Endothelial cell of umbilical vein (primary cell): ENCODE data around the gene PPM1E. TPM values are rescaled to one million over a fixed set of nuclear protein-coding genes. Genes with fewer than 3 reads are reported as not detected.

Source experiments
- BruUV-seq: library from RNA; stranded (reverse); fragments of 400-500 nt; replicated peaks from 2 replicates; lab custom pipeline; 2021; lab: Mats Ljungman, UMichigan
- CTCF ChIA-PET: fragments of 300-600, 350-600 bp; sonication (Branson Sonifier 250); formaldehyde crosslinking; loops from one replicate; lab custom pipeline; 2021; ENCODE audit warnings: antibody characterized with exemption, inconsistent platforms; lab: Charles Lee
- POLR2A ChIA-PET: fragments of 300-600, 350-600 bp; sonication (Branson Sonifier 250); formaldehyde crosslinking; loops from one replicate; lab custom pipeline; 2021; ENCODE audit warnings: antibody characterized with exemption, inconsistent platforms; lab: Charles Lee
- DNase-seq: peaks from one replicate; pipeline ENCODE4 v3.0.0-alpha.2; 2011; ENCODE audit warnings: low read depth, low spot score
- FAIRE-seq: peaks from 2 replicates; lab custom pipeline; 2011; peaks lifted over from hg19 to GRCh38; lab: Jason Lieb, UNC
- H2AFZ ChIP-seq: 2 replicates; pipeline ENCODE4 v1.6.0; 2012; ENCODE audit warnings: low read depth, low read length, control low read depth, inconsistent platforms
- H3K27ac ChIP-seq: 2 replicates; pipeline ENCODE4 v1.5.1; 2011; ENCODE audit warnings: low read depth, mild to moderate bottlenecking, control low read depth, low read length, moderate library complexity; ENCODE audit not compliant: insufficient read depth
- H3K27me3 ChIP-seq, 2 experiments: 2 replicates each; pipeline versions ENCODE4 v1.6.0 to v1.6.1; 2011; ENCODE audit warnings: low read length in 2 of 2, mixed read lengths in 1 of 2; ENCODE audit not compliant: control insufficient read depth in 2 of 2, insufficient read depth in 2 of 2
- H3K36me3 ChIP-seq, 2 experiments: 2 replicates in 1 of 2; 3 replicates in 1 of 2; pipeline ENCODE4 v1.5.1; 2011; ENCODE audit warnings: low read length in 2 of 2, mild to moderate bottlenecking in 1 of 2, moderate library complexity in 1 of 2; ENCODE audit not compliant: control insufficient read depth in 2 of 2, insufficient read depth in 2 of 2; ENCODE audit errors: extremely low read depth in 1 of 2
- H3K4me1 ChIP-seq: 3 replicates; pipeline ENCODE4 v1.5.1; 2011; ENCODE audit warnings: mild to moderate bottlenecking, low read length; ENCODE audit not compliant: control insufficient read depth, insufficient read depth; ENCODE audit errors: extremely low read depth
- H3K4me2 ChIP-seq: 2 replicates; pipeline ENCODE4 v1.6.1; 2011; ENCODE audit warnings: low read length, control low read depth, mixed read lengths; ENCODE audit not compliant: insufficient read depth
- H3K4me3 ChIP-seq, 3 experiments: fragments of 200-600 bp in 1 of 3; sonication (generic), shearing (Covaris generic) in 1 of 3; replicated peaks in 1 of 3; 2 replicates each; pipeline ENCODE4 v1.5.1; 2011 to 2016; ENCODE audit warnings: control low read depth in 3 of 3, low read length in 3 of 3, mild to moderate bottlenecking in 2 of 3, inconsistent platforms in 1 of 3, low read depth in 1 of 3, moderate library complexity in 1 of 3; ENCODE audit not compliant: insufficient read depth in 1 of 3
- H3K79me2 ChIP-seq: 2 replicates; pipeline ENCODE4 v1.6.0; 2012; ENCODE audit warnings: low read length, inconsistent platforms; ENCODE audit not compliant: control insufficient read depth, insufficient read depth
- H3K9ac ChIP-seq: replicated peaks from 2 replicates; pipeline ENCODE3; 2011; ENCODE audit warnings: low read length, control low read depth; ENCODE audit not compliant: insufficient read depth; ENCODE audit errors: extremely low read depth
- H3K9me1 ChIP-seq: replicated peaks from 3 replicates; pipeline ENCODE4 v1.6.0; 2011; ENCODE audit warnings: mild to moderate bottlenecking, low read length; ENCODE audit not compliant: control insufficient read depth, insufficient read depth; ENCODE audit errors: extremely low read depth
- H3K9me3 ChIP-seq: replicated peaks from 2 replicates; pipeline ENCODE4 v1.5.1; 2012; ENCODE audit warnings: low read length, inconsistent platforms; ENCODE audit not compliant: control insufficient read depth, insufficient read depth
- H4K20me1 ChIP-seq: replicated peaks from 2 replicates; pipeline ENCODE3; 2011; ENCODE audit warnings: mild to moderate bottlenecking, low read length; ENCODE audit not compliant: control insufficient read depth, insufficient read depth; ENCODE audit errors: extremely low read depth
- EZH2 ChIP-seq: IDR thresholded peaks from 2 replicates; pipeline ENCODE4 v1.6.1; 2012; ENCODE audit warnings: borderline replicate concordance, low read depth, mild to moderate bottlenecking, moderate library complexity, low read length, inconsistent platforms; ENCODE audit not compliant: severe bottlenecking
- FOS ChIP-seq: IDR thresholded peaks from 2 replicates; pipeline ENCODE4 v1.6.1; 2011; ENCODE audit warnings: mild to moderate bottlenecking, low read length, moderate library complexity, borderline replicate concordance; ENCODE audit not compliant: insufficient read depth
- GATA2 ChIP-seq: IDR thresholded peaks from 2 replicates; pipeline ENCODE4 v1.7.0; 2011; ENCODE audit warnings: low read depth, mild to moderate bottlenecking, moderate library complexity, mixed read lengths, low read length; ENCODE audit not compliant: insufficient read length, insufficient read depth
- JUN ChIP-seq: IDR thresholded peaks from 2 replicates; pipeline ENCODE4 v1.6.1; 2011; ENCODE audit warnings: borderline replicate concordance, low read depth; ENCODE audit not compliant: insufficient read length, insufficient read depth
- MYC ChIP-seq: IDR thresholded peaks from one replicate; pipeline ENCODE4 v1.6.1; 2011; ENCODE audit warnings: mild to moderate bottlenecking, low read depth, low read length
- POLR2A ChIP-seq: IDR thresholded peaks from 2 replicates; pipeline ENCODE4 v1.6.1; 2012; ENCODE audit warnings: low read depth, mild to moderate bottlenecking, control low read depth, low read length
- POLR2AphosphoS5 ChIP-seq: IDR thresholded peaks from 2 replicates; pipeline ENCODE4 v1.6.1; 2012; ENCODE audit warnings: low read depth, mild to moderate bottlenecking, control low read depth, low read length, moderate library complexity; ENCODE audit not compliant: insufficient read depth
- dilution Hi-C: fragments of 300-500 bp; cut with MboI; formaldehyde crosslinking; loops from one replicate; pipeline ENCODE4 v1.15.0; 2019; ENCODE audit warnings: low sequenced_read_pairs; ENCODE audit not compliant: extremely low pct_ligation_motif_present
- intact Hi-C: fragments of 100-400 bp; cut with micrococcal nuclease; formaldehyde crosslinking; loops from one replicate; pipeline ENCODE4 v1.10.0; 2022
- polyA plus RNA-seq, 4 experiments: library from polyadenylated mRNA; depleted of rRNA in 3 of 4; stranded (reverse) in 3 of 4; unstranded in 1 of 4; fragments of >200 nt; gene quantifications; 2 replicates each; pipeline versions ENCODE4 v1.2.1 to v1.2.3, GENCODE V29; 2011 to 2012; ENCODE audit warnings: missing spikeins in 1 of 4
- total RNA-seq: library from RNA; stranded (reverse); gene quantifications from 2 replicates; pipeline ENCODE4 v1.2.3, GENCODE V29; 2021
- TF ChIP-seq, protein P1 (sequence below), 2 donors: IDR thresholded peaks; 1 replicate in 1 of 2; 2 replicates in 1 of 2; pipeline ENCODE4 v1.5.1; 2011; ENCODE audit warnings: low read length in 2 of 2, mild to moderate bottlenecking in 2 of 2, moderate library complexity in 2 of 2, control low read depth in 1 of 2, inconsistent platforms in 1 of 2, low read depth in 1 of 2; ENCODE audit not compliant: insufficient read depth in 1 of 2; ENCODE audit errors: extremely low read depth in 1 of 2
- TF ChIP-seq, protein P2 (sequence below): IDR thresholded peaks from 2 replicates; pipeline ENCODE4 v1.6.1; 2011; ENCODE audit not compliant: insufficient read depth, insufficient read length

The PPM1E gene
- total and polyA plus RNA-seq, 2 donors (not counting 3 experiments of a cell fraction or from before 2014, with no cell fraction given) = 0.01 TPM; not detected in 1

DNA sequence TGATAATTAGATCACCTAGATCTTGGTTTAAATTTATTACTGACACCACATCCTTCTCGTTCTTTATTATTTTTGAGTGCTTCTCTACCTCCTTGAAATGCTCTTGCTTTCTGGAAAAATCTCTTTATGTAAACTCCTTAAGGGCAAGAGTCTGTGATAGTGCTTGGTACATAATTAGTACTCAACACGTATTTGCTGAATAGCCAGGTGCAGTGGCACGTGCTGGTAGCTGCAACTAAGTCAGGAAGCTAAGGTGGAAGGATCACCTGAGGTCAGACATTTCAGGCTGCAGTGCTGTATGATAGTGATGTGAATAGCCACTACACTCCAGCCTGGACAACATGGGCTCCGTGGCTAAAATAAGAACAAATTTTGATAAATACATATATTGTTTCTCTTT is 63.0 kb downstream of the PPM1E start:
- no peak overlapping the region for H3K27ac ChIP-seq
- no peaks in the 10 kb centered on the region for H3K4me1 ChIP-seq
- intact Hi-C loops (no loop called here), dilution Hi-C loops (no loop called here)
- ChIA-PET POLR2A (no interaction called here), CTCF (no interaction called here)
- no peaks in the 10 kb centered on the region for H3K9me3 ChIP-seq
- H3K9ac ChIP-seq = no peak overlapping the region
- H3K4me2 ChIP-seq = no peak overlapping the region
- no peak overlapping the region for H3K4me3 ChIP-seq
- H2AFZ ChIP-seq = no peak overlapping the region
- H3K27me3 ChIP-seq = no peaks in the 10 kb centered on the region
- no peaks in the 10 kb centered on the region for H3K36me3 ChIP-seq
- DNase-seq (no peak), FAIRE-seq (no peak)
- no peaks in the 10 kb centered on the region for H3K9me1 ChIP-seq
- BruUV-seq = no TSS peak
- H4K20me1 ChIP-seq = no peaks in the 10 kb centered on the region
- no peaks in the 10 kb centered on the region for H3K79me2 ChIP-seq
- TF ChIP-seq FOS (no peak), GATA2 (no peak), EZH2 (no peak), POLR2A (no peak), POLR2AphosphoS5 (no peak), JUN (no peak), MYC (no peak)
- TF ChIP-seq, protein P1, sequence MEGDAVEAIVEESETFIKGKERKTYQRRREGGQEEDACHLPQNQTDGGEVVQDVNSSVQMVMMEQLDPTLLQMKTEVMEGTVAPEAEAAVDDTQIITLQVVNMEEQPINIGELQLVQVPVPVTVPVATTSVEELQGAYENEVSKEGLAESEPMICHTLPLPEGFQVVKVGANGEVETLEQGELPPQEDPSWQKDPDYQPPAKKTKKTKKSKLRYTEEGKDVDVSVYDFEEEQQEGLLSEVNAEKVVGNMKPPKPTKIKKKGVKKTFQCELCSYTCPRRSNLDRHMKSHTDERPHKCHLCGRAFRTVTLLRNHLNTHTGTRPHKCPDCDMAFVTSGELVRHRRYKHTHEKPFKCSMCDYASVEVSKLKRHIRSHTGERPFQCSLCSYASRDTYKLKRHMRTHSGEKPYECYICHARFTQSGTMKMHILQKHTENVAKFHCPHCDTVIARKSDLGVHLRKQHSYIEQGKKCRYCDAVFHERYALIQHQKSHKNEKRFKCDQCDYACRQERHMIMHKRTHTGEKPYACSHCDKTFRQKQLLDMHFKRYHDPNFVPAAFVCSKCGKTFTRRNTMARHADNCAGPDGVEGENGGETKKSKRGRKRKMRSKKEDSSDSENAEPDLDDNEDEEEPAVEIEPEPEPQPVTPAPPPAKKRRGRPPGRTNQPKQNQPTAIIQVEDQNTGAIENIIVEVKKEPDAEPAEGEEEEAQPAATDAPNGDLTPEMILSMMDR (IDR thresholded peaks at IDR 0.05; ENCODE audit: extremely low read depth in 1 of 2, insufficient read depth in 1 of 2, low read depth in 1 of 2, low read length in 2 of 2) = no peak
- TF ChIP-seq, protein P2, sequence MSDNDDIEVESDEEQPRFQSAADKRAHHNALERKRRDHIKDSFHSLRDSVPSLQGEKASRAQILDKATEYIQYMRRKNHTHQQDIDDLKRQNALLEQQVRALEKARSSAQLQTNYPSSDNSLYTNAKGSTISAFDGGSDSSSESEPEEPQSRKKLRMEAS = no peak
